C4-2B (cell line): ENCODE data around the gene STARD13.
"Not testable (repeated sequence)": the region's sequence is repeated elsewhere in the genome, so short reads cannot be mapped to it uniquely, and the experiment has no call there.

Experiments
- H3K27ac ChIP-seq: fragments of 450-650 bp; 2 replicates; pipeline ENCODE4 v1.5.1; 2017
- ZFX ChIP-seq: fragments of 450-650 bp; IDR thresholded peaks from 2 replicates; pipeline ENCODE4 v1.6.1; 2017
- TF ChIP-seq, protein P1 (sequence below): fragments of 450-650 bp; conservative IDR thresholded peaks from 2 replicates; pipeline ENCODE4 v1.5.1; 2017; ENCODE audit warnings: mild to moderate bottlenecking

STARD13 gene

GRCh38 chr13:33249894-33250293 lies 35.7 kb downstream of the STARD13 start:
- no peak for TF ChIP-seq ZFX
- TF ChIP-seq, protein P1, sequence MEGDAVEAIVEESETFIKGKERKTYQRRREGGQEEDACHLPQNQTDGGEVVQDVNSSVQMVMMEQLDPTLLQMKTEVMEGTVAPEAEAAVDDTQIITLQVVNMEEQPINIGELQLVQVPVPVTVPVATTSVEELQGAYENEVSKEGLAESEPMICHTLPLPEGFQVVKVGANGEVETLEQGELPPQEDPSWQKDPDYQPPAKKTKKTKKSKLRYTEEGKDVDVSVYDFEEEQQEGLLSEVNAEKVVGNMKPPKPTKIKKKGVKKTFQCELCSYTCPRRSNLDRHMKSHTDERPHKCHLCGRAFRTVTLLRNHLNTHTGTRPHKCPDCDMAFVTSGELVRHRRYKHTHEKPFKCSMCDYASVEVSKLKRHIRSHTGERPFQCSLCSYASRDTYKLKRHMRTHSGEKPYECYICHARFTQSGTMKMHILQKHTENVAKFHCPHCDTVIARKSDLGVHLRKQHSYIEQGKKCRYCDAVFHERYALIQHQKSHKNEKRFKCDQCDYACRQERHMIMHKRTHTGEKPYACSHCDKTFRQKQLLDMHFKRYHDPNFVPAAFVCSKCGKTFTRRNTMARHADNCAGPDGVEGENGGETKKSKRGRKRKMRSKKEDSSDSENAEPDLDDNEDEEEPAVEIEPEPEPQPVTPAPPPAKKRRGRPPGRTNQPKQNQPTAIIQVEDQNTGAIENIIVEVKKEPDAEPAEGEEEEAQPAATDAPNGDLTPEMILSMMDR: no peak
- no peak overlapping the region for H3K27ac ChIP-seq

DNA sequence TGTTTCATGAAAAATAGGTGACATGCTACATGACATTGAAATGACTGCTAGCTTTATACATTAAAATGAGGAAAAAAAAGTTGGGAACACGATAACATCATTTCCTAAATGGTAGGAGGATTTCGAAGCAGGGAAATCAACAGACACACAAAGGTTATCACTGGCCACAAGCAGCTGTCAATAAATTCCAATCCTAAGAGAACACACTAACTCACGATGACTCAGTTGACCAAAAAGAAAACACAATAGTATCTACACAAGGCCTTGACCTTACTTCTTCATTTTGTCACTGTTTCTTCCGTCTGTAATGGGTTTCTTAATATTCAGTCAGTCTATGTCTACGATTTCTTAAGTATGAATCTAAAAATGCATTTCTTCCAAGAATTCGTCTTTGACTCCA lies 36.5 kb downstream of the STARD13 start:
- TF ChIP-seq, protein P1: no peak
- TF ChIP-seq ZFX: no peak
- H3K27ac ChIP-seq: no peak overlapping the region

DNA sequence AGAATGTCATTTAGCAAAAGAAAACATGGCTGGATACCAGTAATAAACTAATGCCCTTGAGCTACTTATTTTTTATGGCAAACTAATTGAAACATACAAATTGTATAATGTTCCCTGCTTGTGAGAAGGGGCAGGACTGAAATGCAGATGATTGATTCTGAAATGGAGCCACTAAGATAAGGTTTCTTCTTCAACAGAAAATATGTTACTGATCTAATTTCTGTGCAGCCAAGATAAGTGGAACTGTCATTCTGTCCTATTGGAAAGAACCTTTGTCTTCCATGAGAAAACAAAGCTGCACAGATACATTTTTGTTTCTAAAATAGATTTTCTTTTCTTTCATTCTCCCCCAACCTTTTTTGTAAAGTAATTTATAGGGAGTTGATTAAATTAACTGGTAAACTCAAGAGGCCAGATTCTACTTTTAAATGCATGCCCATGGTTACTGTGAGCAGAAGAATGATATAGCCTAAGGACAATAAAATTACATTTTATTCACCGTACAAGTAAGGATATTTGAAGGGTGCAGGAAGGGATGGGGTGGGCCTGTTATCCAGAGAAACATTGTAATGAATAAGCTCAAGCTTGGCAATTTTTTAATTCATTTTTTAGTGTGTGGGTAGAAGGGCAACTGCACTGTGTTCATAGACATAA lies 39.9 kb downstream of the STARD13 start:
- TF ChIP-seq ZFX: no peak
- TF ChIP-seq, protein P1: no peak
- H3K27ac ChIP-seq: no peak overlapping the region

- TF ChIP-seq, protein P1: no peak
- TF ChIP-seq ZFX: no peak
- no peak overlapping the region for H3K27ac ChIP-seq
These were observed 40.7 kb downstream of the STARD13 start for GRCh38 chr13:33244907-33245287.

GRCh38 chr13:33244210-33244906 lies 41.2 kb downstream of the STARD13 start:
- no peak for TF ChIP-seq ZFX
- TF ChIP-seq, protein P1: no peak
- no peak overlapping the region for H3K27ac ChIP-seq

- H3K27ac ChIP-seq: no peak overlapping the region
- TF ChIP-seq, protein P1: no peak
- TF ChIP-seq ZFX: no peak
These were observed 42.5 kb downstream of the STARD13 start for GRCh38 chr13:33242984-33243617.

DNA sequence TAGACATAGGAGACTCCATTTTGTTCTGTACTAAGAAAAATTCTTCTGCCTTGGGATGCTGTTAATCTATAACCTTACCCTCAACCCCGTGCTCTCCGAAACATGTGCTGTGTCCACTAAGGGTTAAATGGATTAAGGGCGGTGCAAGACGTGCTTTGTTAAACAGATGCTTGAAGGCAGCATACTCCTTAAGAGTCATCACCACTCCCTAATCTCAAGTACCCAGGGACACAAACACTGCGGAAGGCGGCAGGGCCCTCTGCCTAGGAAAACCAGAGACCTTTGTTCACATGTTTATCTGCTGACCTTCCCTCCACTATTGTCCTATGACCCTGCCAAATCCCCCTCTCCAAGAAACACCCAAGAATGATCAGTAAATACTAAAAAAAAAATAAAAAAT lies 43.2 kb downstream of the STARD13 start:
- not testable (repeated sequence) for H3K27ac ChIP-seq

- no peak for TF ChIP-seq ZFX
- TF ChIP-seq, protein P1: no peak
- H3K27ac ChIP-seq: no peak overlapping the region
These were observed 49.5 kb downstream of the STARD13 start for GRCh38 chr13:33236021-33236420.
